Cerebellar cortex (tissue), 1 donor: ENCODE measurements around the gene TRIM67.
"Not testable (repeated sequence)": the region's sequence is repeated elsewhere in the genome, so short reads cannot be mapped to it uniquely, and the experiment has no call there.

Source experiments
- DNase-seq: peaks from one replicate; pipeline ENCODE4 v3.0.0-alpha.2; 2015; ENCODE audit warnings: low spot score

The TRIM67 gene

DNA sequence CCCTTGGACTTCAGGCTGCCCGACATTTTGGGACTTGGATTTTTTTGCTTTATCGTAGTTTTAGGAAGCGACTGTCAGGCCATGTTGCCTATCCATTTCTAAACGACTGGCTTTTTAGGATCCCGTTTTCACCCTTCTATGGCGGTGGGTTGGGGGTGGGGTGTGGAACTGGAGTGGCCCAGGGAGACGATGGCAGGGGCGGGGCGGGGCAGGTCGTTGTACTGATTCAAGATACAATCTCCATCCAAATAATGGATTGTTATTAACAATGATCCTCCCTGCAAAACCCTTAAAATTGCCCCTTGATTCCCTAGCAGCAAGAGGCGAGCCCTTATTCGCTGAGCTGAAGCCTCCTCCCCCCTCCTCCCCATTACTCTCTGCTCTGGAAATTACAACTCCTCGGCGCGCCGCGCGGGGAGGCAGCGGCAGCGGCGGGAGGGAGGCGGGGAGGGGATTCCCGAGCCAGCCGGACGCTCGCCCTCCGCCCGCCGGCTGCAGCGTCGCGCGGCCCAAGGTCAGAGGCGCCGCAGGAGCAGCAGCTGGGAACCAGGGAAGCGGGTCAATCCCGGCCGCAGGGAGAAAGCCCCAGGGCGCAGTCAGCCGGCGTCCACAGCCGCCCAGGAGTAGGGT, at the start of gene TRIM67:
Gene TRIM67, plus strand, starts transcription at position 392 of the 630 bp plus-strand sequence. CDS start 912 bp downstream, outside the sequence.
- peak; percentile 54 for DNase-seq

DNA sequence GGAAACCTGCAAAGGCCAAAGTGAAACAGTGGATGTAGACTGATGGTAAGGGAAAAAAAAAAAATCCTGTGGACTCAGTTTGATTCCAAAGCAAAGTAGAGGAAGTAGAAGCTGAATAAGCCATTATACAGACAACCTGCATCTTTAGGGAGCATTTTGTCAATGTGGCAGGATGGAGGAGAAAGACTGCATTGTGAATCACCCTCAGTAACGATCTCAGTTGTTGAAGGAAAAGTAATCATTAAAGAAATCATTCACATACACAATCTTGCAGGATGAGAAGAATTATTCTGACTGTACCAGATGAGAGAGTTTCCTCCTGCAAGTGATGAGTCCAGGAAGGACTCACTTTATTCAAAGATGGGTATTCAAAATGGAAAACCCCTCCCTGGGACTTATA, 45.1 kb upstream of the TRIM67 start:
- DNase-seq: no peak

GRCh38 chr1:231118704-231119453, 43.0 kb upstream of the TRIM67 start:
- no peak for DNase-seq

GRCh38 chr1:231121533-231121932, 40.3 kb upstream of the TRIM67 start:
- no peak for DNase-seq

- no peak for DNase-seq
Measured at GRCh38 chr1:231122143-231122542, 39.7 kb upstream of the TRIM67 start.

DNA sequence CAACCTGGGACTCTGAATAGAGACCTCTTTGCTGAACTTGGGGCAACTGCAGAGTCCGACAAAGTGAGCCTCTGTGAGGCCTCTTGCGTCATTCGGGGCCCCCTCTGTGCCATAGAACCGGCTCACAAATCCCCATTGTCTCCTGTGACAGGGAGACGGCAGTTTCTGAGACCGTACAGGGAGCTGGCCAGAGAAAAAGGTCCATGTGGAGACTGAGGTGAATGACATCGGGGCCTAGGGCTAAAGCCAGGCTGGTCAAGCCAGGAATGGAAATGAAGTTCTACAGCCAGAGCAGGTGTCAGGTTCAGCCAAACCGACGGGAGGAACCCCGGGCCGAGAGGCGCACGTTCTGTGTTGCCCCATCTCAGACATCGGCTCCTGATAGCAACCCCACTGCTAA, 37.1 kb upstream of the TRIM67 start:
- no peak for DNase-seq

GRCh38 chr1:231125972-231126580, 35.8 kb upstream of the TRIM67 start:
- no peak for DNase-seq

GRCh38 chr1:231127106-231127505, 34.8 kb upstream of the TRIM67 start:
- not testable (repeated sequence) for DNase-seq

DNA sequence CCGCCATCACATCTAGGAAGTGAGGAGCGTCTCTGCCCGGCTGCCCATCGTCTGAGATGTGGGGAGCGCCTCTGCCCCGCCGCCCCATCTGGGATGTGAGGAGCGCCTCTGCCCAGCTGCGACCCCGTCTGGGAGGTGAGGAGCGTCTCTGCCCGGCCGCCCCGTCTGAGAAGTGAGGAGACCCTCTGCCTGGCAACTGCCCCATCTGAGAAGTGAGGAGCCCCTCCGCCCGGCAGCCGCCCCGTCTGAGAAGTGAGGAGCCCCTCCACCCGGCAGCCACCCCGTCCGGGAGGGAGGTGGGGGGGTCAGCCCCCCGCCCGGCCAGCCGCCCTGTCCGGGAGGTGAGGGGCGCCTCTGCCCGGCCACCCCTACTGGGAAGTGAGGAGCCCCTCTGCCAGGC, 33.4 kb upstream of the TRIM67 start:
- not testable (repeated sequence) for DNase-seq

DNA sequence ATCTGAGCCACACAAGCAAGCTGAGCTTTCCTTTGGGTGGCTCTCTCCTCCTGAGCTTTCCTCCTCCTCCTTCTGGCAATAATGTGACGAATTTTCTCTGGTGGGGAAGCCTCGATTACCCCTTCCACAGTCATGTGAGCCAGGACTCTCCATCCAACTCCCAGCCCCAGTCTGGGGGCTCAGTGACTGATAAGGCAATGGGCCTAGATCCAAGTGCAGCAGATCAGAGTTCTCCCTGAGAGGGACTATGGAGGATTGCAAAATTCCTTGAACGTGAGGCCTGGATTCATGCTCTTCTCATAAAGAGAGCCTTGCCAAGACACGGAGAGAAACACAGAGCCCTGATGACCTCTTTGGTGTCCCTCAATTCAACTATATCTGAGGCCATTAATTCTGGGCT, 31.3 kb upstream of the TRIM67 start:
- DNase-seq: no peak

- DNase-seq: not testable (repeated sequence)
Measured at GRCh38 chr1:231132591-231132990, 29.3 kb upstream of the TRIM67 start.

GRCh38 chr1:231134624-231135023, 27.2 kb upstream of the TRIM67 start:
- peak; percentile 3 for DNase-seq

- no peak for DNase-seq
Measured at GRCh38 chr1:231138236-231138635, 23.6 kb upstream of the TRIM67 start.

- no peak for DNase-seq
Measured at GRCh38 chr1:231139125-231139649, 22.7 kb upstream of the TRIM67 start.

GRCh38 chr1:231139659-231140654, 21.9 kb upstream of the TRIM67 start:
- no peak for DNase-seq

DNA sequence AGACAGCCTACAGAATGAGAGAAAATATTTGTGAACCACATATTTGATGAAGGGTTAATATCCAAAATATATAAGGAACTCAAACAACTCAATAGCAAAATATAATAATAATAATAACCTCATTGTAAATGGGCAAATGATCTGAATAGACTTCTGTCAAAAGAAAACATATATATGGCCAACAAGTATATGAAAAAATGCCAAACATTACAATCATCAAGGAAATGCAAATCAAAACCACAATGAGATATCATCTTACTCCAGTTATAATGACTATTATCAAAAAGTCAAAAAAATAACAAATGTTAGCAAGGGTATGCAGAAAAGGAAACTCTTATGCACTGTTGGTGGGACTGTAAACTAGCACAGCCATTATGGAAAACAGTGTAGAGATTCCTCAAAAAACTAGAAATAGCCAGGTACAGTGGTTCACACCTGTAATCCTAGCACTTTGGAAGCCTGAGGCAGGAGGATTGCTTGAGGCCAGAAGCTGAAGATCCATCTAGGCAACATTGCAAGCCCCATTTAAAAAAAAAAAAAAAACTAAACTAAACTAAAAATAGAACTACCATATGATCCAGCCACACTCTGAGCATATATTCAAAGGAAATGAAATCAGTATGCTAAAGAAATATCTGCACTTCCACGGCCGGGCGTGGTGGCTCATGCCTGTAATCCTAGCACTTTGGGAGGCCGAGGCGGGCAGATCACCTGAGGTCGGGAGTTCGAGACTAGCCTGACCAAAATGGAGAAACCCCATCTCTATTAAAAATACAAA, 17.3 kb upstream of the TRIM67 start:
- no peak for DNase-seq

GRCh38 chr1:231147896-231148295, 14.0 kb upstream of the TRIM67 start:
- no peak for DNase-seq

GRCh38 chr1:231151811-231152210, 10.0 kb upstream of the TRIM67 start:
- DNase-seq: no peak

DNA sequence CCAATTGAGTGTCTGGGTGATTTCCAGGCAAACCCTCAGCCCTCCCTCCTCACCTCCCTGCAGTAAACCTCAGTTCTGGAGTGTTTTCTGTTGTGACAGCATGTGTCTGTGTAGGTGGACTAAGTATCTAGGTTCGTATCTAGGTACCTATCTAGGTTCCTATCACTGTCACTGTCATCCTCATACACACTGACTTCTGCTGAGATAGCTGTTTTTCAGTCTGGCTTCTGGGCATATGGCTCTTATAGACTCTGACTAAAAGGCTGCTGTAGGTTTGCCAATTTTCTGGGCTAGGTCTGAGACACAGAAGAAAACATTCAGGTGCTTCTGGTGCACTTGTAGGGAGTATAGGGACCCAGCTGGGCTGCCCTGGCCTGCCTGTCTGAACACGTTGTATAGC, 8.1 kb upstream of the TRIM67 start:
- DNase-seq: no peak

DNA sequence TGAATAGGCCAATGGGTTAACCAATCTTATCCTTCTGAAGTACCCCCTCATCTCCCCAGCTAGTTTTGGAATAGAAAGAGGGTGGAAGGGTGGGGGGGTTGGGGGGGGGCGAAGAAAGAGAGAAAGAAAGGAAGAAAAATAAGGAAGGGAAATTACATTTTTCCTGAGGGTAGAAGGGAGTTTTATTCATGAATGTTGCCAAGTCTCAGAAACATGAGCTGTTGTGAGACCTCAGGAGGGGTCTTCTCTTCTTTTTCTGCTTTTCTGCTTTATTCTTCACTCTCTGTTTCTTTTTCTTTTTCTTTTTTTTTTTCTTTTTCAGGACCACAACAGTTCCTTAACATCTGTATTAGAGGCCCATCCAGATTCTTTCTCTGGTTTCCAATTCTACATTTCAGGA, 6.0 kb upstream of the TRIM67 start:
- no peak for DNase-seq

DNA sequence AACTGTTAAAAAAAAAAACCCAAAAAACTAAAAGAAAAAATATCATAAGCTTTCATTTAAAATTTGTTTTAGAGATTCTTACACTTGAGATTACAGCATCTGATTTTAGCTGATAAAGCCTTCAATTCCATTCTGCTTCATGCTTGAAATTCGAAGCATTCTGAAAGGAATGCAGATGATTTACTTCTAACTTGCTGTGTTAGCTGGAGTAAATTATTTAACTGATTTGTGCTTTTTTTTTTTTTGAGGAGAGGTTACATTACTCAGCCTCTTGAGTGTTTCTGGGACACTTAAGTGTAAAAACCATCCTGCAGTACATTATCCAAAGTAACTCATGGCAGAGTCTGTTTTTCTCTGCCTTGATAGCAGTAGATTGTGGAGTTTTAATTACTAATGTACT, 4.5 kb upstream of the TRIM67 start:
- DNase-seq: no peak
